ENCODE measurements around the gene IRX5. TPM values are rescaled to one million over a fixed set of nuclear protein-coding genes. Genes with fewer than 3 reads are reported as not detected.
A peak's percentile ranks its signal among the peaks of the same experiment; 100 is the strongest.

Gene IRX5
- total RNA-seq, 4 donors from 2014 or later = 0.20 to 4.1 (median 2.6) TPM

- intact Hi-C loops (cut with DNase I; ENCODE audit: low total_unique reads) (loop anchor here (5.0 kb wide), 1 partner anchor 1426 kb away; the partner anchor contains the start of gene AKTIP), in situ Hi-C loops (cut with MboI; ENCODE audit: low sequenced_read_pairs in 4 of 4) (loop anchor here in 1 of 4 donors (25.0 kb wide), 2 partner anchors 641 to 741 kb away; partner anchors contain the start of gene IRX3)
- peaks cover 6 to 20% of the 10 kb centered on the region in 2 donors for H3K4me1 ChIP-seq
- no peaks in the 10 kb centered on the region for H3K9me3 ChIP-seq
- DNase-seq (no peak), ATAC-seq (no peak)
- H3K27me3 ChIP-seq = peaks cover 45 to 76% (median 75%) of the 10 kb centered on the region in 3 donors
- TF ChIP-seq CTCF (IDR thresholded peaks at IDR 0.05 in 4 of 5, conservative IDR thresholded peaks at IDR 0.05 in 1 of 5) (no peak), POLR2A (IDR thresholded peaks at IDR 0.05) (no peak)
- H3K4me3 ChIP-seq = peak overlapping the region; percentile 29 to 68 (median 50)
- peak overlapping the region; percentile 64 to 86 (median 70) for H3K27ac ChIP-seq
- no peaks in the 10 kb centered on the region for H3K36me3 ChIP-seq
Observed at GRCh38 chr16:54928016-54928356, 2.7 kb upstream of the IRX5 start.

DNA sequence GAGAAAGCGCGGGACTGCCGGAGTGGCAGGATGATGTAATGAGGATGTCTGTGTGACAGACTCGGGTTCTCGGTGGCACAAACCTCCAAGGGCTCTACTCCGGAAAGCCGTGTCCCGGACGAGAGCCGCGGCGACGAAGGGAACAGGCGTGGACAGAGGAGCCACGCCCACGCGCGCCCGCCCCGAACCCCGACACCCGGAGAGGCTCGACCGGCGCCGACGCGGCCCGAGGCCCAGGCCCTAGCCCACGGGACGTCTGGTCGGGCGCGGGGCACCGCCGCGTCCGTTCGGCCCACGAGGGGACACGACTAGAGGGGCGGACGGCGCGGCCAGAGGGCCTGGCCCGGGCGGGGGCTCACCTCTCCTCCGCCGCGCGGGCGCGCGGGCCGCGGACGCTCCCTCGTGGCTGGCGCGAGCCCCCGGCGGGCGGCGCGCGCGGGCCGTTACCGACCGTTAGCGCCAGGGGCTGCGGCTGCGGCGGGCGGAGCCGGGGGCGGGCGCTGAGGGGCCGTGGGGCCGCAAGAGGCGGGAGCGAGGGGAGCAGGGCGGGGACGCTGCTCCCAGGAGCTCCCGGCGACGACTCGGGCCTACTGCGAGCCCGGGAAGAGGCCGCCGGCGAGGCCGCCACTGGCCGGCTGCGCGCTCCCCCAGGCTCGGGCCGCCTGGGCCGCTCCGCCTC lies 2.1 kb upstream of the IRX5 start:
- ATAC-seq (peak in 1 of 2 donors; percentile 29), DNase-seq (peak in 1 of 2 donors; percentile 31)
- H3K9me3 ChIP-seq = no peaks in the 10 kb centered on the region
- in situ Hi-C loops (cut with MboI; ENCODE audit: low sequenced_read_pairs in 4 of 4) = loop anchor here in 1 of 4 donors (25.0 kb wide), 2 partner anchors 641 to 741 kb away; partner anchors contain the start of gene IRX3
- peaks cover 49 to 79% (median 74%) of the 10 kb centered on the region in 3 donors for H3K27me3 ChIP-seq
- peaks cover 6 to 20% of the 10 kb centered on the region in 2 donors for H3K4me1 ChIP-seq
- peak overlapping the region; percentile 62 to 68 (median 66) for H3K4me3 ChIP-seq
- H3K27ac ChIP-seq = peak overlapping the region; percentile 69 to 86 (median 70)
- peak in 4 of 5 experiments; percentile 10 to 37 (median 23) for TF ChIP-seq CTCF (IDR thresholded peaks at IDR 0.05 in 4 of 5, conservative IDR thresholded peaks at IDR 0.05 in 1 of 5)
- TF ChIP-seq POLR2A (IDR thresholded peaks at IDR 0.05) = peak; percentile 35 to 58
- intact Hi-C loops (cut with DNase I; ENCODE audit: low total_unique reads) = loop anchor here (1.0 to 5.0 kb wide), 2 partner anchors 1224 to 1426 kb away; partner anchors contain the start of genes AKTIP and FTO
- H3K36me3 ChIP-seq = no peaks in the 10 kb centered on the region

- Histone ChIP-seq H3K4me1 (peaks cover 6 to 20% of the 10 kb centered on the region in 2 donors), H3K4me3 (peak overlapping the region; percentile 62 to 68 (median 66)), H3K27ac (peak overlapping the region; percentile 74 to 90 (median 78)), H3K36me3 (no peaks in the 10 kb centered on the region), H3K27me3 (peaks cover 51 to 80% (median 80%) of the 10 kb centered on the region in 3 donors), H3K9me3 (no peaks in the 10 kb centered on the region)
- intact Hi-C loops (cut with DNase I; ENCODE audit: low total_unique reads) = loop anchor here (1.0 to 10.0 kb wide), 5 partner anchors 325 to 1427 kb away; partner anchors contain the start of genes AKTIP, FTO and IRX3
- in situ Hi-C loops (cut with MboI; ENCODE audit: low sequenced_read_pairs in 4 of 4) = loop anchor here in 1 of 4 donors (25.0 kb wide), 2 partner anchors 642 to 742 kb away; partner anchors contain the start of gene IRX3
- TF ChIP-seq POLR2A (IDR thresholded peaks at IDR 0.05) (peak; percentile 74 to 90), CTCF (IDR thresholded peaks at IDR 0.05 in 4 of 5, conservative IDR thresholded peaks at IDR 0.05 in 1 of 5) (no peak)
- DNase-seq = peak; percentile 96
- ATAC-seq = peak; percentile 86 to 90
Observed at GRCh38 chr16:54929090-54930004, 1.3 kb upstream of the IRX5 start.

DNA sequence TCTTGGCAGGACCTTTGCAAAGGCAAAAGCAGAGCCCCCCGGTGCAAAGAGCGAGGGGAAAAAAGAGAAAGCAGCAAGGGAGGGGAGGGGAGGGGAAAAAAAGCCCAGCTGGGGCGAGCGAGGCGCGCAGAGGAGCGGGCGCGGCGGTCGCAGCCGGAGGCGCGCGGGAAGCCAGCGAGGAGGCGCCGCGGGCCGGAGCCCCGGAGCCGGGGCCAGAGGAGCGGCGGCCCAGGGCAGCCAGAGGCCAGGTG lies 129 bp downstream of the IRX5 start:
- no peak for ATAC-seq
- H3K36me3 ChIP-seq = no peaks in the 10 kb centered on the region
- TF ChIP-seq POLR2A (IDR thresholded peaks at IDR 0.05) (no peak), CTCF (IDR thresholded peaks at IDR 0.05 in 4 of 5, conservative IDR thresholded peaks at IDR 0.05 in 1 of 5) (no peak)
- H3K27ac ChIP-seq = peak overlapping the region; percentile 27 to 90 (median 78)
- no peaks in the 10 kb centered on the region for H3K9me3 ChIP-seq
- H3K4me1 ChIP-seq = peaks cover 6 to 20% of the 10 kb centered on the region in 2 donors
- peaks cover 54 to 84% (median 82%) of the 10 kb centered on the region in 3 donors for H3K27me3 ChIP-seq
- DNase-seq = no peak
- intact Hi-C loops (cut with DNase I; ENCODE audit: low total_unique reads) (loop anchor here (2.0 to 10.0 kb wide), 3 partner anchors 324 to 644 kb away; partner anchors contain the start of gene IRX3), in situ Hi-C loops (cut with MboI; ENCODE audit: low sequenced_read_pairs in 4 of 4) (loop anchor here in 1 of 4 donors (25.0 kb wide), 2 partner anchors 643 to 743 kb away; partner anchors contain the start of gene IRX3)
- peak overlapping the region; percentile 62 to 68 (median 66) for H3K4me3 ChIP-seq
